HG02970 (cell line): Measurements from ENCODE around the gene CGB7.

Experiments used
- ATAC-seq: cut with Tn5 transposase; IDR thresholded peaks from one replicate; pipeline ENCODE4 v1.9.1; 2021; ENCODE audit warnings: mild to moderate bottlenecking, moderate library complexity, moderate number of reproducible peaks; ENCODE audit not compliant: unreplicated experiment, low FRiP score

CGB7 gene

GRCh38 chr19:49057636-49058234, at the start of gene CGB7:
TSS of gene CGB7 (minus strand) at chr19:49057749. CDS start at chr19:49055375, 2,374 bp downstream.
- no peak for ATAC-seq

- no peak for ATAC-seq
Observed at GRCh38 chr19:49106648-49107135, 49.1 kb upstream of the CGB7 start.

- ATAC-seq, result no peak
Observed at GRCh38 chr19:49104229-49104864, 46.8 kb upstream of the CGB7 start.

GRCh38 chr19:49103331-49104085, 46.0 kb upstream of the CGB7 start:
- ATAC-seq, result no peak

- no peak for ATAC-seq
Observed at GRCh38 chr19:49102303-49102702, 44.8 kb upstream of the CGB7 start.

- no peak for ATAC-seq
Observed at GRCh38 chr19:49101160-49101559, 43.6 kb upstream of the CGB7 start.

- ATAC-seq, result no peak
Observed at GRCh38 chr19:49098795-49099194, 41.2 kb upstream of the CGB7 start.

- no peak for ATAC-seq
Observed at GRCh38 chr19:49097453-49098288, 40.1 kb upstream of the CGB7 start.

GRCh38 chr19:49094505-49095482, 37.2 kb upstream of the CGB7 start:
- no peak for ATAC-seq

- no peak for ATAC-seq
Observed at GRCh38 chr19:49092686-49093085, 35.1 kb upstream of the CGB7 start.

- no peak for ATAC-seq
Observed at GRCh38 chr19:49091391-49092038, 34.0 kb upstream of the CGB7 start.

GRCh38 chr19:49086296-49086695, 28.7 kb upstream of the CGB7 start:
- ATAC-seq, result no peak

GRCh38 chr19:49085868-49086232, 28.3 kb upstream of the CGB7 start:
- no peak for ATAC-seq

GRCh38 chr19:49085020-49085867, 27.7 kb upstream of the CGB7 start, which contains the start of gene SNRNP70:
TSS of gene SNRNP70 (plus strand) at chr19:49085451. CDS start at chr19:49086415, 964 bp downstream.
- ATAC-seq, result peak; percentile 90

GRCh38 chr19:49084206-49085019, 26.9 kb upstream of the CGB7 start:
- no peak for ATAC-seq

- ATAC-seq, result no peak
Observed at GRCh38 chr19:49081273-49081672, 23.7 kb upstream of the CGB7 start.

GRCh38 chr19:49080392-49080791, 22.8 kb upstream of the CGB7 start:
- ATAC-seq, result no peak
